GM12878 (cell line): ENCODE measurements around the gene SLC66A1. TPM values are rescaled to one million over a fixed set of nuclear protein-coding genes. Genes with fewer than 3 reads are reported as not detected.
"Not testable (repeated sequence)": the region's sequence is repeated elsewhere in the genome, so short reads cannot be mapped to it uniquely, and the experiment has no call there.

Source experiments
- ATAC-seq: fragments of 200-7000 bp; cut with Tn5 transposase; 3 replicates; pipeline ENCODE4 v1.9.1; 2020; ENCODE audit warnings: mild to moderate bottlenecking, moderate library complexity
- BruUV-seq: library from RNA; stranded (reverse); fragments of 400-500 nt; replicated peaks from 2 replicates; lab custom pipeline; 2021; lab: Mats Ljungman, UMichigan
- CTCF ChIA-PET: fragments of 300-600 bp; sonication (Branson Sonifier 250); formaldehyde crosslinking; extraction: SDS; loops from one replicate; lab custom pipeline; 2021; ENCODE audit warnings: inconsistent platforms; lab: Yijun Ruan, JAX
- POLR2A ChIA-PET: fragments of 350-600 bp; formaldehyde crosslinking; extraction: SDS; loops from one replicate; lab custom pipeline; 2021; ENCODE audit warnings: inconsistent platforms; lab: Charles Lee
- RAD21 ChIA-PET: fragments of 300-600 bp; sonication (Branson Sonifier 250); formaldehyde crosslinking; loops from one replicate; lab custom pipeline; 2023; ENCODE audit warnings: antibody characterized with exemption; ENCODE audit not compliant: unreplicated experiment; lab: Charles Lee
- SMC1A ChIA-PET: fragments of 300-600 bp; sonication (Branson Sonifier 250); formaldehyde crosslinking; loops from one replicate; lab custom pipeline; 2023; ENCODE audit not compliant: unreplicated experiment, uncharacterized antibody; lab: Charles Lee
- DNase-seq: peaks from one replicate; pipeline ENCODE4 v3.0.0-alpha.2; 2011; ENCODE audit warnings: low read depth, low spot score
- FAIRE-seq: peaks from 3 replicates; lab custom pipeline; 2011; peaks lifted over from hg19 to GRCh38; lab: Jason Lieb, UNC
- H2AFZ ChIP-seq: 2 replicates; pipeline ENCODE4 v1.6.0; 2011; ENCODE audit warnings: low read depth, low read length, control low read depth; ENCODE audit not compliant: control insufficient read depth
- H3K27ac ChIP-seq: 2 replicates; pipeline ENCODE4 v1.5.1; 2011; ENCODE audit warnings: control low read depth; ENCODE audit not compliant: control insufficient read depth, insufficient read depth
- H3K27me3 ChIP-seq, 2 experiments: replicated peaks in 1 of 2; 2 replicates each; pipeline versions ENCODE4 v1.6.0 to v1.6.1; 2011; ENCODE audit warnings: low read length in 1 of 2; ENCODE audit not compliant: control insufficient read depth in 2 of 2, insufficient read depth in 2 of 2
- H3K36me3 ChIP-seq, 2 experiments: 2 replicates each; pipeline ENCODE4 v1.5.1; 2011; ENCODE audit warnings: low read length in 1 of 2; ENCODE audit not compliant: control insufficient read depth in 2 of 2, insufficient read depth in 2 of 2
- H3K4me1 ChIP-seq: 2 replicates; pipeline ENCODE4 v1.6.1; 2011; ENCODE audit warnings: mild to moderate bottlenecking, low read length, moderate library complexity, mixed read lengths; ENCODE audit not compliant: control insufficient read depth, insufficient read depth
- H3K4me2 ChIP-seq: 2 replicates; pipeline ENCODE4 v1.6.0; 2011; ENCODE audit warnings: control low read depth; ENCODE audit not compliant: control insufficient read depth, insufficient read depth
- H3K4me3 ChIP-seq: fragments of 200-600 bp; sonication (generic); 2 replicates; pipeline ENCODE4 v1.5.1; 2016
- H3K79me2 ChIP-seq: 2 replicates; pipeline ENCODE4 v1.6.0; 2011; ENCODE audit warnings: low read length; ENCODE audit not compliant: control insufficient read depth, insufficient read depth
- H3K9ac ChIP-seq: 2 replicates; pipeline ENCODE4 v1.8.0; 2011; ENCODE audit warnings: low read length, control low read depth, mixed read lengths; ENCODE audit not compliant: control insufficient read depth, insufficient read depth
- H3K9me3 ChIP-seq: replicated peaks from 3 replicates; pipeline ENCODE4 v1.5.1; 2011; ENCODE audit warnings: mild to moderate bottlenecking, low read length; ENCODE audit not compliant: control insufficient read depth, insufficient read depth
- H4K20me1 ChIP-seq: 2 replicates; pipeline ENCODE4 v1.6.0; 2011; ENCODE audit not compliant: control insufficient read depth, insufficient read depth
- MLLT1 ChIP-seq: fragments of 450-650 bp; IDR thresholded peaks from 2 replicates; pipeline ENCODE4 v1.6.1; 2016; ENCODE audit warnings: mild to moderate bottlenecking
- WGBS: methylation state at CpG from one replicate; pipeline ENCODE4 v1.1.6; 2016; ENCODE audit warnings: low lambda C conversion rate; ENCODE audit not compliant: insufficient replicate concordance, insufficient coverage; ENCODE audit errors: missing lambda C conversion rate; 5-methylcytosine and 5-hydroxymethylcytosine counted together
- in situ Hi-C: fragments of 300-500 bp; cut with MboI; formaldehyde crosslinking; loops from 9 replicates; pipeline ENCODE4 v1.14.3; 2018; ENCODE audit warnings: mixed read lengths
- intact Hi-C: fragments of 100-400 bp; cut with micrococcal nuclease; formaldehyde crosslinking; loops from one replicate; pipeline ENCODE4 v1.14.2; 2022; ENCODE audit not compliant: unreplicated experiment
- polyA plus RNA-seq, 11 experiments: library from polyadenylated mRNA; depleted of rRNA in 4 of 11; unstranded in 6 of 11; stranded (reverse) in 5 of 11; fragments of >200 nt; fragmentation: Nextera tagmentation in 4 of 11; fragmentation: Illumina TruSeq in 1 of 11; extraction: Ambion mirVana in 4 of 11; extraction: Trizol in 1 of 11; gene quantifications; 1 replicate in 1 of 11; 2 replicates in 10 of 11; pipeline versions ENCODE4 v1.2.1 to v1.2.3, GENCODE V29; 2011 to 2016; ENCODE audit warnings: inconsistent platforms in 2 of 11, missing spikeins in 2 of 11, low read depth in 1 of 11
- total RNA-seq, 4 experiments: library from RNA; depleted of rRNA in 3 of 4; stranded (reverse); fragments of >200 nt in 3 of 4; fragmentation: Illumina TruSeq in 1 of 4; extraction: Trizol in 1 of 4; gene quantifications; 2 replicates each; pipeline versions ENCODE4 v1.2.1 to v1.2.3, GENCODE V29; 2013 to 2021

SLC66A1 gene
- total and polyA plus RNA-seq, 10 of the 15 experiments (the other 5 are each of a cell fraction or from before 2014, with no cell fraction given): 0.58 to 22.0 (median 10.2) TPM

DNA sequence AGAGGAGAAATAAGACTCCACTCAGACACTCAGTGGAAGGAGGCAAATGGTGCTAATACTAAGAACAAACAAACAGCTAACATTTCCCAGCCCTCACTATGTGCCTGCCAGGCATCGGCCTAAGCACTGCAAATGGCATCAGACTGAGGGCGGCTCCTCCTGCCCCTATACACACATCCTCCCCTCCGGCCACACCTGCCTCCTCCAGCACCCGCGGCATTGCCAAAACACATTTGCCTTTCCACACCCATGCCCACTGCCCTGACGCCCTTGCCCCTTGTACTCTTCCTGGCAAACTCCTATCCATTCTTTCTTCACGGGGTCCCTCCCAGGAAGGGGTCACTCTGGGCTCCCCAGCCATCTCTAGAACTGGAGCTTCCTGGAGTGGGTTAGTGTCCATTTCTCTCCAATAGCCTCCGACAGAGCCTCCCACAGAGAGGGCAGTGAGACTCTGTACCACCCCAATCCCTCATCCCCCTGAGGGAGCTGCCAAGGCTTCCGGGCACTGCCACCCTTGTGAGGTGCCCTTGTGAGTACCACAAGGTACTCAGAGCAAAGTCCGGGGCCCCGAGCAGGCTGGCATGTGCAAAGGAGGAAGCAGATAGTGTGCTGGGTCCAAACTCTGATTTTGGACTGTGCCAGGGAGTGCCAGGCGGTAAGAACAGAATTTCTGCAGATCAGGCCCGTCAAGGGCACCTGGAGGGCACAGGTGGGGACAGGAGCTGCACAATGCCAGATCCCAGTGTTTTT, 24.5 kb upstream of the SLC66A1 start (continued):
- no peak for TF ChIP-seq MLLT1
- TF ChIP-seq, all 136 proteins: peak for 0

- peak; percentile 77 for ATAC-seq
- H3K9me3 ChIP-seq, H3K4me3 ChIP-seq, FAIRE-seq, H2AFZ ChIP-seq, H3K27ac ChIP-seq, H3K79me2 ChIP-seq, H3K4me1 ChIP-seq, H3K27me3 ChIP-seq, CTCF ChIA-PET, SMC1A ChIA-PET, BruUV-seq, intact Hi-C loops, DNase-seq, H4K20me1 ChIP-seq, RAD21 ChIA-PET, H3K36me3 ChIP-seq, H3K9ac ChIP-seq, in situ Hi-C loops: not testable (repeated sequence)
- H3K4me2 ChIP-seq: peak within 1 kb of the TSS; percentile 30; the same call in 1 of the 2 replicates
- POLR2A ChIA-PET: interaction anchor here (0.6 kb wide), 1 partner anchor 28 kb away, joined by 8 read pairs; no protein-coding TSS in a partner anchor
- WGBS: 33% methylated on average over 58 of the region's 82 CpGs
Observed at GRCh38 chr1:19288324-19289241, 23.5 kb upstream of the SLC66A1 start, which contains the start of gene AKR7A3. Gene AKR7A3 (minus strand): TSS chr1:19288770. CDS start chr1:19288709, 61 bp downstream.
